ENCODE results near the gene BTNL9. TPM values are rescaled to one million over a fixed set of nuclear protein-coding genes. Genes with fewer than 3 reads are reported as not detected.

Gene BTNL9
- total RNA-seq, 1 experiment from 2014 or later = 11.5 TPM

DNA sequence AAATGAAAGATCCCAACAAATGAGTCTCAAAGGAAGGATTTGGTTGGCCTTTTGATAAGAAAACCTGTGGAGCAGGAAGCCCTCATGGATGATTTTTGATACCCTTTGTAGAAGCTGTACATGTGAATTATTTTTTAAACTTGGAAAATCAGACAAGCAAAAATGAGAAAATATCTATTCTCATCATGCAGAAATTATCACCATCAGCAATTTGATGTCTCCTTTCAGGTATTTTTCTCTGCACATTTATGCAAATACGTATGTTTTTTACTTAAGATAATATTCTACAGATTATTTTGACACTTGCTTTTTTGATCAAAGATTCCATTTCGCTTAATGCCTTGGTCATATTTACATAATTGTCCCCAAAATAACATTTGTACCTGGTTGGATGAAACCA lies 7.2 kb downstream of the BTNL9 start:
- no peaks in the 10 kb centered on the region for H3K36me3 ChIP-seq (ENCODE audit: low read depth, low read length)
- H3K27me3 ChIP-seq (ENCODE audit: low read length) = peaks cover 25% of the 10 kb centered on the region
- H3F3A ChIP-seq (ENCODE audit: low read length, unreplicated experiment) = no peaks in the 10 kb centered on the region
- no peak overlapping the region for H3K4me2 ChIP-seq (ENCODE audit: low read length)
- no peak overlapping the region for H3K27ac ChIP-seq (ENCODE audit: low read length)
- no peak for TF ChIP-seq EZH2phosphoT487 (IDR thresholded peaks at IDR 0.05; ENCODE audit: borderline replicate concordance, low read length)
- TF ChIP-seq, protein P1, sequence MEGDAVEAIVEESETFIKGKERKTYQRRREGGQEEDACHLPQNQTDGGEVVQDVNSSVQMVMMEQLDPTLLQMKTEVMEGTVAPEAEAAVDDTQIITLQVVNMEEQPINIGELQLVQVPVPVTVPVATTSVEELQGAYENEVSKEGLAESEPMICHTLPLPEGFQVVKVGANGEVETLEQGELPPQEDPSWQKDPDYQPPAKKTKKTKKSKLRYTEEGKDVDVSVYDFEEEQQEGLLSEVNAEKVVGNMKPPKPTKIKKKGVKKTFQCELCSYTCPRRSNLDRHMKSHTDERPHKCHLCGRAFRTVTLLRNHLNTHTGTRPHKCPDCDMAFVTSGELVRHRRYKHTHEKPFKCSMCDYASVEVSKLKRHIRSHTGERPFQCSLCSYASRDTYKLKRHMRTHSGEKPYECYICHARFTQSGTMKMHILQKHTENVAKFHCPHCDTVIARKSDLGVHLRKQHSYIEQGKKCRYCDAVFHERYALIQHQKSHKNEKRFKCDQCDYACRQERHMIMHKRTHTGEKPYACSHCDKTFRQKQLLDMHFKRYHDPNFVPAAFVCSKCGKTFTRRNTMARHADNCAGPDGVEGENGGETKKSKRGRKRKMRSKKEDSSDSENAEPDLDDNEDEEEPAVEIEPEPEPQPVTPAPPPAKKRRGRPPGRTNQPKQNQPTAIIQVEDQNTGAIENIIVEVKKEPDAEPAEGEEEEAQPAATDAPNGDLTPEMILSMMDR (conservative IDR thresholded peaks at IDR 0.05; ENCODE audit: low read depth, low read length) = no peak
- TF ChIP-seq EZH2 (IDR thresholded peaks at IDR 0.05; ENCODE audit: low read length, unreplicated experiment) = no peak
- no peak overlapping the region for H3K9ac ChIP-seq (ENCODE audit: low read length)
- H3K4me3 ChIP-seq (ENCODE audit: low read length) = no peak overlapping the region
- no peaks in the 10 kb centered on the region for H3K9me3 ChIP-seq (ENCODE audit: low read length)
- intact Hi-C loops (cut with micrococcal nuclease) = no loop called here
- no peak for DNase-seq
- ATAC-seq = no peak
- no TSS peak for BruUV-seq (replicated peaks)
- ChIA-PET CTCF (no interaction called here), POLR2A (ENCODE audit: unreplicated experiment) (no interaction called here)
- H3K4me1 ChIP-seq (ENCODE audit: insufficient read depth, low read length) = 0 out of 2 replicates have a peak, but pooled peaks cover under 1% of the 10 kb centered on the region
- H2AFZ ChIP-seq (ENCODE audit: low read length) = no peak overlapping the region
- H3K79me2 ChIP-seq (ENCODE audit: low read length) = no peaks in the 10 kb centered on the region
- H3K9me2 ChIP-seq (replicated peaks; ENCODE audit: low read length) = no peaks in the 10 kb centered on the region
- H4K20me1 ChIP-seq (ENCODE audit: low read length) = no peaks in the 10 kb centered on the region

DNA sequence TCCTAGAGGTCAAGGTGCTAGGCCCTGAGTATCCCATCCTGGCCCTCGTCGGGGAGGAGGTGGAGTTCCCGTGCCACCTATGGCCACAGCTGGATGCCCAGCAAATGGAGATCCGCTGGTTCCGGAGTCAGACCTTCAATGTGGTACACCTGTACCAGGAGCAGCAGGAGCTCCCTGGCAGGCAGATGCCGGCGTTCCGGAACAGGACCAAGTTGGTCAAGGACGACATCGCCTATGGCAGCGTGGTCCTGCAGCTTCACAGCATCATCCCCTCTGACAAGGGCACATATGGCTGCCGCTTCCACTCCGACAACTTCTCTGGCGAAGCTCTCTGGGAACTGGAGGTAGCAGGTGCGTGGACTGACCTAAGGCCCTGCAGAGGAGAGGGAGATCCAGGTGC lies 7.9 kb downstream of the BTNL9 start:
- H3K27ac ChIP-seq (ENCODE audit: low read length) = no peak overlapping the region
- H3K4me2 ChIP-seq (ENCODE audit: low read length) = no peak overlapping the region
- ChIA-PET CTCF (no interaction called here), POLR2A (ENCODE audit: unreplicated experiment) (no interaction called here)
- no peaks in the 10 kb centered on the region for H3K36me3 ChIP-seq (ENCODE audit: low read depth, low read length)
- H2AFZ ChIP-seq (ENCODE audit: low read length) = no peak overlapping the region
- H3K27me3 ChIP-seq (ENCODE audit: low read length) = peaks cover 24% of the 10 kb centered on the region
- H3K9me3 ChIP-seq (ENCODE audit: low read length) = no peaks in the 10 kb centered on the region
- no peak overlapping the region for H3K9ac ChIP-seq (ENCODE audit: low read length)
- H3K9me2 ChIP-seq (replicated peaks; ENCODE audit: low read length) = no peaks in the 10 kb centered on the region
- DNase-seq (no peak), ATAC-seq (no peak)
- no peaks in the 10 kb centered on the region for H3K79me2 ChIP-seq (ENCODE audit: low read length)
- no peaks in the 10 kb centered on the region for H3F3A ChIP-seq (ENCODE audit: low read length, unreplicated experiment)
- 0 out of 2 replicates have a peak, but pooled peaks cover 3% of the 10 kb centered on the region for H3K4me1 ChIP-seq (ENCODE audit: insufficient read depth, low read length)
- intact Hi-C loops (cut with micrococcal nuclease) = no loop called here
- no peaks in the 10 kb centered on the region for H4K20me1 ChIP-seq (ENCODE audit: low read length)
- TF ChIP-seq, protein P1 (conservative IDR thresholded peaks at IDR 0.05; ENCODE audit: low read depth, low read length) = no peak
- no peak for TF ChIP-seq EZH2phosphoT487 (IDR thresholded peaks at IDR 0.05; ENCODE audit: borderline replicate concordance, low read length)
- TF ChIP-seq EZH2 (IDR thresholded peaks at IDR 0.05; ENCODE audit: low read length, unreplicated experiment) = no peak
- H3K4me3 ChIP-seq (ENCODE audit: low read length) = no peak overlapping the region
- BruUV-seq (replicated peaks) = no TSS peak

DNA sequence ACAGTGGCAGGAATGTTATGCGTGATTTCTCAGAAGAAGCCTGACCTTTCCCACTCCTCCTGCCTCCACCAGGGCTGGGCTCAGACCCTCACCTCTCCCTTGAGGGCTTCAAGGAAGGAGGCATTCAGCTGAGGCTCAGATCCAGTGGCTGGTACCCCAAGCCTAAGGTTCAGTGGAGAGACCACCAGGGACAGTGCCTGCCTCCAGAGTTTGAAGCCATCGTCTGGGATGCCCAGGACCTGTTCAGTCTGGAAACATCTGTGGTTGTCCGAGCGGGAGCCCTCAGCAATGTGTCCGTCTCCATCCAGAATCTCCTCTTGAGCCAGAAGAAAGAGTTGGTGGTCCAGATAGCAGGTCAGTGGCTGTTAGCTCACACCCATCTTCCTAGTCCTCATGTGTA lies 9.9 kb downstream of the BTNL9 start:
- TF ChIP-seq EZH2phosphoT487 (IDR thresholded peaks at IDR 0.05; ENCODE audit: borderline replicate concordance, low read length) (no peak), EZH2 (IDR thresholded peaks at IDR 0.05; ENCODE audit: low read length, unreplicated experiment) (no peak)
- TF ChIP-seq, protein P1 (conservative IDR thresholded peaks at IDR 0.05; ENCODE audit: low read depth, low read length) = no peak
- Histone ChIP-seq H3K4me2 (ENCODE audit: low read length) (no peak overlapping the region), H2AFZ (ENCODE audit: low read length) (no peak overlapping the region), H3K79me2 (ENCODE audit: low read length) (no peaks in the 10 kb centered on the region), H3F3A (ENCODE audit: low read length, unreplicated experiment) (no peaks in the 10 kb centered on the region), H3K9me2 (replicated peaks; ENCODE audit: low read length) (no peaks in the 10 kb centered on the region), H3K27me3 (ENCODE audit: low read length) (peaks cover 36% of the 10 kb centered on the region), H4K20me1 (ENCODE audit: low read length) (no peaks in the 10 kb centered on the region), H3K4me1 (ENCODE audit: insufficient read depth, low read length) (0 out of 2 replicates have a peak, but pooled peaks cover 3% of the 10 kb centered on the region), H3K9ac (ENCODE audit: low read length) (no peak overlapping the region), H3K4me3 (ENCODE audit: low read length) (no peak overlapping the region), H3K27ac (ENCODE audit: low read length) (no peak overlapping the region), H3K9me3 (ENCODE audit: low read length) (no peaks in the 10 kb centered on the region), H3K36me3 (ENCODE audit: low read depth, low read length) (no peaks in the 10 kb centered on the region)
- BruUV-seq (replicated peaks) = no TSS peak
- intact Hi-C loops (cut with micrococcal nuclease) = loop anchor here (5.0 kb wide), 1 partner anchor 122 kb away; no protein-coding TSS in a partner anchor
- CTCF ChIA-PET = no interaction called here
- POLR2A ChIA-PET (ENCODE audit: unreplicated experiment) = no interaction called here
- ATAC-seq (no peak), DNase-seq (no peak)

Measured in PC-3 (cell line).